GM21390 (cell line): ENCODE results near the gene UBXN11.
A peak's percentile ranks its signal among the peaks of the same experiment; 100 is the strongest.

Source experiments
- ATAC-seq: cut with Tn5 transposase; IDR thresholded peaks from one replicate; pipeline ENCODE4 v1.9.1; 2021; ENCODE audit not compliant: unreplicated experiment

The UBXN11 gene

GRCh38 chr1:26306290-26307229 lies at the start of gene UBXN11:
TSS of gene UBXN11 (minus strand) at chr1:26306636. CDS start at chr1:26302883, 3,753 bp downstream.
- peak; percentile 98 for ATAC-seq

GRCh38 chr1:26356106-26356505 lies 49.7 kb upstream of the UBXN11 start:
- ATAC-seq: no peak

- no peak for ATAC-seq
Observed at GRCh38 chr1:26354972-26355371, 48.5 kb upstream of the UBXN11 start.

- ATAC-seq: no peak
Observed at GRCh38 chr1:26353976-26354820, 47.8 kb upstream of the UBXN11 start, which contains the start of gene CRYBG2. TSS of gene CRYBG2 (minus strand) at chr1:26354130. CDS start at chr1:26346657, 7,473 bp downstream.

- ATAC-seq: no peak
Observed at GRCh38 chr1:26353210-26353859, 46.9 kb upstream of the UBXN11 start.

GRCh38 chr1:26352338-26352679 lies 45.9 kb upstream of the UBXN11 start:
- ATAC-seq: no peak

GRCh38 chr1:26351590-26352337 lies 45.3 kb upstream of the UBXN11 start:
- ATAC-seq: no peak

- ATAC-seq: no peak
Observed at GRCh38 chr1:26350701-26351589, 44.5 kb upstream of the UBXN11 start.

- ATAC-seq: no peak
Observed at GRCh38 chr1:26350343-26350700, 43.9 kb upstream of the UBXN11 start.

- ATAC-seq: no peak
Observed at GRCh38 chr1:26349877-26350244, 43.4 kb upstream of the UBXN11 start.

GRCh38 chr1:26349188-26349876 lies 42.9 kb upstream of the UBXN11 start:
- ATAC-seq: no peak

GRCh38 chr1:26346274-26347033 lies 40.0 kb upstream of the UBXN11 start:
- no peak for ATAC-seq

- no peak for ATAC-seq
Observed at GRCh38 chr1:26345718-26346117, 39.3 kb upstream of the UBXN11 start.

- no peak for ATAC-seq
Observed at GRCh38 chr1:26344147-26344920, 37.9 kb upstream of the UBXN11 start.

- no peak for ATAC-seq
Observed at GRCh38 chr1:26340047-26340481, 33.6 kb upstream of the UBXN11 start.

GRCh38 chr1:26338670-26339069 lies 32.2 kb upstream of the UBXN11 start:
- no peak for ATAC-seq

GRCh38 chr1:26337625-26338024 lies 31.2 kb upstream of the UBXN11 start:
- ATAC-seq: no peak

GRCh38 chr1:26337206-26337535 lies 30.7 kb upstream of the UBXN11 start:
- ATAC-seq: no peak
